Urinary bladder (tissue), 4 donors: ENCODE data around the gene PACRGL. TPM values are rescaled to one million over a fixed set of nuclear protein-coding genes. Genes with fewer than 3 reads are reported as not detected.
"Not testable (repeated sequence)": the region's sequence is repeated elsewhere in the genome, so short reads cannot be mapped to it uniquely, and the experiment has no call there.

Experiments used
- DNase-seq: peaks from one replicate; pipeline ENCODE4 v3.0.0-alpha.2; 2015; ENCODE audit errors: extremely low spot score
- H3K27ac ChIP-seq: one replicate; pipeline ENCODE4 v1.5.1; 2013; ENCODE audit warnings: low read depth, mild to moderate bottlenecking, moderate library complexity
- H3K36me3 ChIP-seq: one replicate; pipeline ENCODE4 v1.6.1; 2013; ENCODE audit warnings: mild to moderate bottlenecking, moderate library complexity; ENCODE audit not compliant: insufficient read depth
- H3K4me1 ChIP-seq: one replicate; pipeline ENCODE4 v1.6.1; 2013; ENCODE audit warnings: mild to moderate bottlenecking, moderate library complexity; ENCODE audit not compliant: insufficient read depth
- H3K4me3 ChIP-seq: one replicate; pipeline ENCODE4 v1.5.1; 2013; ENCODE audit warnings: low read depth, low read length
- WGBS: extraction: QIAGEN DNeasy Blood & Tissue Kit; methylation state at CpG from one replicate; pipeline ENCODE4 v1.1.7; 2013; 5-methylcytosine and 5-hydroxymethylcytosine counted together
- polyA plus RNA-seq: library from polyadenylated mRNA; stranded (reverse); fragments of 200-250 nt; gene quantifications from one replicate; pipeline ENCODE4 v1.2.3, GENCODE V29; 2013
- total RNA-seq: library from RNA; depleted of rRNA; stranded (reverse); fragments of >200 nt; gene quantifications from one replicate; pipeline ENCODE4 v1.2.3, GENCODE V29; 2014
- donor health status: healthy with polysubstance abuse.
- donor health status: healthy.

Gene PACRGL
- total and polyA plus RNA-seq, 2 donors = 18.3 to 55.3 TPM

- Histone ChIP-seq H3K4me3 (no peak overlapping the region), H3K36me3 (no peaks in the 10 kb centered on the region), H3K27ac (no peak overlapping the region), H3K4me1 (no peaks in the 10 kb centered on the region)
- WGBS = 80% methylated on average over 2 of the region's 2 CpGs
- no peak for DNase-seq
Measured at GRCh38 chr4:20760053-20760452, 59.8 kb downstream of the PACRGL start.

- no peak for DNase-seq
- Histone ChIP-seq H3K4me3 (no peak overlapping the region), H3K36me3 (no peaks in the 10 kb centered on the region), H3K27ac (no peak overlapping the region), H3K4me1 (no peaks in the 10 kb centered on the region)
Measured at GRCh38 chr4:20761382-20761781, 61.1 kb downstream of the PACRGL start.

GRCh38 chr4:20761826-20762225 is 61.6 kb downstream of the PACRGL start:
- H3K4me3 ChIP-seq = no peak overlapping the region
- 99% methylated on average over 1 of the region's 1 CpG for WGBS
- DNase-seq = no peak
- H3K36me3 ChIP-seq = no peaks in the 10 kb centered on the region
- no peak overlapping the region for H3K27ac ChIP-seq
- H3K4me1 ChIP-seq = no peaks in the 10 kb centered on the region

GRCh38 chr4:20764366-20764992 is 64.2 kb downstream of the PACRGL start:
- WGBS = 64% methylated on average over 13 of the region's 13 CpGs
- Histone ChIP-seq H3K36me3 (no peaks in the 10 kb centered on the region), H3K4me3 (no peak overlapping the region), H3K4me1 (no peaks in the 10 kb centered on the region), H3K27ac (no peak overlapping the region)
- DNase-seq = no peak

- H3K36me3 ChIP-seq = peaks cover 2% of the 10 kb centered on the region
- no peaks in the 10 kb centered on the region for H3K4me1 ChIP-seq
- H3K27ac ChIP-seq = no peak overlapping the region
- H3K4me3 ChIP-seq = no peak overlapping the region
- 27% methylated on average over 14 of the region's 14 CpGs for WGBS
- peak; percentile 49 for DNase-seq
Measured at GRCh38 chr4:20773144-20773997, 73.1 kb downstream of the PACRGL start.

GRCh38 chr4:20778896-20779295 is 78.6 kb downstream of the PACRGL start:
- no peak for DNase-seq
- 86% methylated on average over 1 of the region's 1 CpG for WGBS

GRCh38 chr4:20783134-20783533 is 82.9 kb downstream of the PACRGL start:
- not testable (repeated sequence) for H3K4me3 ChIP-seq, DNase-seq, H3K36me3 ChIP-seq, H3K4me1 ChIP-seq, H3K27ac ChIP-seq
- WGBS = 87% methylated on average over 1 of the region's 1 CpG

More at GRCh38 chr4:20778896-20779295, 78.6 kb downstream of the PACRGL start:
- Histone ChIP-seq H3K4me1 (no peaks in the 10 kb centered on the region), H3K36me3 (no peaks in the 10 kb centered on the region), H3K27ac (no peak overlapping the region), H3K4me3 (no peak overlapping the region)

GRCh38 chr4:20787940-20788665 is 87.8 kb downstream of the PACRGL start:
- 65% methylated on average over 2 of the region's 2 CpGs for WGBS
- Histone ChIP-seq H3K36me3 (no peaks in the 10 kb centered on the region), H3K4me1 (no peaks in the 10 kb centered on the region), H3K4me3 (no peak overlapping the region), H3K27ac (no peak overlapping the region)
- DNase-seq = no peak
